A549 treated with CORT108297 at 1 μM for 4 hours (cell line): ENCODE measurements around the gene EXT2. TPM values are rescaled to one million over a fixed set of nuclear protein-coding genes. Genes with fewer than 3 reads are reported as not detected.

ENCODE experiments used
- total RNA-seq: library from RNA; stranded (reverse); fragments of 200-300 nt; extraction: Qiagen RNA extraction; gene quantifications from 5 replicates; pipeline ENCODE4 v1.2.3, GENCODE V29; 2022

EXT2 gene
- total RNA-seq, result 53.9 to 61.6 TPM (median 57.4 TPM) in 5 replicates

DNA sequence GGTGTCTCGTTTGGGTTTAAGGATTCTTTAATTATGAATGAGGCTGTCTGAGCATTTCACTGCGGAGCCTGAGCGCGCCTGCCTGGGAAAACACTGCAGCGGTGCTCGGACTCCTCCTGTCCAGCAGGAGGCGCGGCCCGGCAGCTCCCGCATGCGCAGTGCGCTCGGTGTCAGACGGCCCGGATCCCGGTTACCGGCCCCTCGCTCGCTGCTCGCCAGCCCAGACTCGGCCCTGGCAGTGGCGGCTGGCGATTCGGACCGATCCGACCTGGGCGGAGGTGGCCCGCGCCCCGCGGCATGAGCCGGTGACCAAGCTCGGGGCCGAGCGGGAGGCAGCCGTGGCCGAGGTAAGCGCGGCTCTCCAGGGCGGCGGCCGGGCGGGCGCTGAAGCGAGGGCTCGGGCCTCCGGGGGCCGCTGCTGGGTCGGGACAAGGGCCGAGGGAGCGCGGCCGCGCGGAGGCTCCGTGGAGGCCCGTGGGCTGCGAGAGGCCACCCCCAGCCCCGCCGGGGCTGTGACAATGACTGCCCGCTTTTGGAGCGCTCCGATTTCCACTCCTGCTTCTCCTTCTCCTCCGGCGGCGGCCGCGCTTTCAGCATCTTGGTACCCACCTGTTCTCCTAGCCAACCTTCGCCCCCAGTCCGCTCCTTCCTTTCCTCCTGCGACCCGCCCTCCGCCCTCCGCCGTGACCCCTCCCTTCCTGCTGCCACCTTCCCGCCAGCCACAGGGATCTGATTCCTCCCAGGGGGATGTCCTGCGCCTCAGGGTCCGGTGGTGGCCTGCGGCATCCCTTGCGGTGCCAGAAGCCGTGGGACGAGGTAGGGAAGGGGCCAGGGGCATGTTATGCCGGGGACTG is at the start of gene EXT2:
EXT2 (plus strand) TSS at position 173 of the 854 bp plus-strand sequence. CDS start 12,035 bp downstream, outside the sequence.

GRCh38 chr11:44047931-44048431 is 47.5 kb upstream of the EXT2 start, which contains the start of gene ACCSL:
Gene ACCSL, plus strand, starts transcription at chr11:44047981. Its CDS starts 56 bp downstream, at chr11:44048037.

GRCh38 chr11:44065841-44066731 is 29.4 kb upstream of the EXT2 start, which contains the start of gene ACCS:
Gene ACCS, plus strand, starts transcription at chr11:44066270. Its CDS starts 1,358 bp downstream, at chr11:44067628.

Other genes with a start within 250 kb of the EXT2 start
- 23.3 to 27.3 TPM (median 24.3 TPM) in 5 replicates for gene ALKBH3, start 214.8 kb upstream of the EXT2 start, total RNA-seq
- 1.5 to 3.8 TPM (median 2.5 TPM) in 5 replicates for gene C11orf96, start 153.0 kb upstream of the EXT2 start, total RNA-seq
- gene ACCSL, start 47.7 kb upstream of the EXT2 start, total RNA-seq, result not detected in 5 replicates
- 13.7 to 19.7 TPM (median 18.3 TPM) in 5 replicates for gene ACCS, start 29.4 kb upstream of the EXT2 start, total RNA-seq
- 3.8 to 5.7 TPM (median 5.2 TPM) in 5 replicates for gene ALX4, start 214.5 kb downstream of the EXT2 start, total RNA-seq